Coronary artery (tissue), 2 donors: Measurements from ENCODE around the gene UBA52.

Source experiments
- DNase-seq: peaks from one replicate; pipeline ENCODE4 v3.0.0-alpha.2; 2017; ENCODE audit warnings: low spot score
- H3K27ac ChIP-seq, 2 donors: fragments of 200-600 bp; sonication (generic); one replicate each; pipeline ENCODE4 v1.5.1; 2016 to 2019
- H3K4me3 ChIP-seq: fragments of 200-600 bp; sonication (generic); 2 replicates; pipeline ENCODE4 v1.5.1; 2016; ENCODE audit warnings: mild to moderate bottlenecking, moderate library complexity
- CTCF ChIP-seq: fragments of 200-600 bp; sonication (generic); IDR thresholded peaks from one replicate; pipeline ENCODE4 v1.5.1; 2019; ENCODE audit warnings: antibody characterized with exemption

Gene UBA52

GRCh38 chr19:18541258-18541991 lies 30.2 kb upstream of the UBA52 start:
- no peak for DNase-seq
- Histone ChIP-seq H3K27ac (no peak overlapping the region), H3K4me3 (no peak overlapping the region)
- TF ChIP-seq CTCF = no peak

DNA sequence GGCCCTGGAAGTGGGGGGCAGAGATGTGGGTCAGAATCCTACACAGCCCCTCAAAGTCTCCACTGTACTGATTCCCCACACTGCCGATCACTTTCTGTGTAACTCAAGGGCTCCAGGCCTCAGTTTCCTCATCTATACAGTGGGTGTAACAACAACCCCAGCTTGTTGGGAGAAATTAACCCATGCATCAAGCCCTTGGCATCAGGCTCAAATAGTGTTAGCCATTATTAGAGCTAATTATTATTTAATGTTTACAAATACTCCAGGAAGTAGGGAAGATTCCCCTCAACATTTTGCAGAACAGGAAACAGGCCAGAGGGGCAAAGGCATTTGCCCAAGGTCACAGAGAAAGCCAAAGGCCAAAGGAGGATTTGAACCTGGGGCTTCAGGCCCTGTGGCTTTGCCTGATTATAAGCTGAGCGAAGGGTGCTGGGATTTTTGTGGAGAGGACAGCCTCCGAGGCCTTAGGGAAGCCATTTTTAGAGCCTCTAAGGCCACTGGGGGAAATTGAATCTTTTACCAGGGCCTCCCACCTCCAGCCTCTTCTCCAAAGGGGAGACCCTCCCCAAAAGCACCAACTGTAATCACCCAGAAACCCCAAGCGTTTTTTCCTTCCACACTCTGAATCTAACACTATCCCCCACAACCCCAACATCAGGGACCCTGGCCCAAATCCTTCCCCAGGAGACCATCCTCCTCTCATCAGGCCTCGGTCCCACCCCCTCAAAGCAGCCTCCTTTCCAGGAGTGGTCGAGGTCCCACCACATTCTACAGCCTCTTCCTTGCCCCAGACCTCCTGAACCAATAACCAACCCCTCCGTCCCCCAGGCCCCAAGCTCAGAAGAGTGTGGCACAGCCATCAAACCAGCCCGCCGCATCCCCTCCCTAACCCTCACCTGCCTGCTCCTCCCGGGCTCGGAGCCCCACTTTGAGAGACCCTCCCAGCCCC lies 29.4 kb upstream of the UBA52 start:
- H3K4me3 ChIP-seq = peak overlapping the region; percentile 99
- DNase-seq = no peak
- peak overlapping the region; percentile 87 to 100 for H3K27ac ChIP-seq
- TF ChIP-seq CTCF = no peak

GRCh38 chr19:18542941-18543813 lies 28.5 kb upstream of the UBA52 start, which contains the start of gene FKBP8:
Gene FKBP8, minus strand, starts transcription at chr19:18543573. Its CDS starts 1,603 bp downstream, at chr19:18541970.
- DNase-seq = peak; percentile 93
- peak within 1 kb of the TSS; percentile 87 to 100 for H3K27ac ChIP-seq
- peak within 1 kb of the TSS; percentile 99 for H3K4me3 ChIP-seq
- TF ChIP-seq CTCF = no peak

GRCh38 chr19:18543814-18544475 lies 27.7 kb upstream of the UBA52 start:
- TF ChIP-seq CTCF = no peak
- H3K27ac ChIP-seq = peak overlapping the region; percentile 87 to 100
- DNase-seq = no peak
- peak overlapping the region; percentile 99 for H3K4me3 ChIP-seq

GRCh38 chr19:18551631-18552030 lies 20.0 kb upstream of the UBA52 start:
- TF ChIP-seq CTCF = no peak
- Histone ChIP-seq H3K27ac (no peak overlapping the region), H3K4me3 (no peak overlapping the region)
- no peak for DNase-seq
